Endothelial cell of umbilical vein (primary cell): ENCODE measurements around the gene PEDS1. TPM values are rescaled to one million over a fixed set of nuclear protein-coding genes. Genes with fewer than 3 reads are reported as not detected.

ENCODE experiments used
- BruUV-seq: library from RNA; stranded (reverse); fragments of 400-500 nt; replicated peaks from 2 replicates; lab custom pipeline; 2021; lab: Mats Ljungman, UMichigan
- CTCF ChIA-PET: fragments of 300-600, 350-600 bp; sonication (Branson Sonifier 250); formaldehyde crosslinking; loops from one replicate; lab custom pipeline; 2021; ENCODE audit warnings: antibody characterized with exemption, inconsistent platforms; lab: Charles Lee
- POLR2A ChIA-PET: fragments of 300-600, 350-600 bp; sonication (Branson Sonifier 250); formaldehyde crosslinking; loops from one replicate; lab custom pipeline; 2021; ENCODE audit warnings: antibody characterized with exemption, inconsistent platforms; lab: Charles Lee
- DNase-seq: peaks from one replicate; pipeline ENCODE4 v3.0.0-alpha.2; 2011; ENCODE audit warnings: low read depth, low spot score
- FAIRE-seq: peaks from 2 replicates; lab custom pipeline; 2011; peaks lifted over from hg19 to GRCh38; lab: Jason Lieb, UNC
- H2AFZ ChIP-seq: 2 replicates; pipeline ENCODE4 v1.6.0; 2012; ENCODE audit warnings: low read depth, low read length, control low read depth, inconsistent platforms
- H3K27ac ChIP-seq: 2 replicates; pipeline ENCODE4 v1.5.1; 2011; ENCODE audit warnings: low read depth, mild to moderate bottlenecking, control low read depth, low read length, moderate library complexity; ENCODE audit not compliant: insufficient read depth
- H3K27me3 ChIP-seq, 2 experiments: 2 replicates each; pipeline versions ENCODE4 v1.6.0 to v1.6.1; 2011; ENCODE audit warnings: low read length in 2 of 2, mixed read lengths in 1 of 2; ENCODE audit not compliant: control insufficient read depth in 2 of 2, insufficient read depth in 2 of 2
- H3K36me3 ChIP-seq, 2 experiments: 2 replicates in 1 of 2; 3 replicates in 1 of 2; pipeline ENCODE4 v1.5.1; 2011; ENCODE audit warnings: low read length in 2 of 2, mild to moderate bottlenecking in 1 of 2, moderate library complexity in 1 of 2; ENCODE audit not compliant: control insufficient read depth in 2 of 2, insufficient read depth in 2 of 2; ENCODE audit errors: extremely low read depth in 1 of 2
- H3K4me1 ChIP-seq: 3 replicates; pipeline ENCODE4 v1.5.1; 2011; ENCODE audit warnings: mild to moderate bottlenecking, low read length; ENCODE audit not compliant: control insufficient read depth, insufficient read depth; ENCODE audit errors: extremely low read depth
- H3K4me2 ChIP-seq: 2 replicates; pipeline ENCODE4 v1.6.1; 2011; ENCODE audit warnings: low read length, control low read depth, mixed read lengths; ENCODE audit not compliant: insufficient read depth
- H3K4me3 ChIP-seq, 3 experiments: fragments of 200-600 bp in 1 of 3; sonication (generic), shearing (Covaris generic) in 1 of 3; replicated peaks in 1 of 3; 2 replicates each; pipeline ENCODE4 v1.5.1; 2011 to 2016; ENCODE audit warnings: control low read depth in 3 of 3, low read length in 3 of 3, mild to moderate bottlenecking in 2 of 3, inconsistent platforms in 1 of 3, low read depth in 1 of 3, moderate library complexity in 1 of 3; ENCODE audit not compliant: insufficient read depth in 1 of 3
- H3K79me2 ChIP-seq: 2 replicates; pipeline ENCODE4 v1.6.0; 2012; ENCODE audit warnings: low read length, inconsistent platforms; ENCODE audit not compliant: control insufficient read depth, insufficient read depth
- H3K9ac ChIP-seq: replicated peaks from 2 replicates; pipeline ENCODE3; 2011; ENCODE audit warnings: low read length, control low read depth; ENCODE audit not compliant: insufficient read depth; ENCODE audit errors: extremely low read depth
- H3K9me1 ChIP-seq: replicated peaks from 3 replicates; pipeline ENCODE4 v1.6.0; 2011; ENCODE audit warnings: mild to moderate bottlenecking, low read length; ENCODE audit not compliant: control insufficient read depth, insufficient read depth; ENCODE audit errors: extremely low read depth
- H3K9me3 ChIP-seq: replicated peaks from 2 replicates; pipeline ENCODE4 v1.5.1; 2012; ENCODE audit warnings: low read length, inconsistent platforms; ENCODE audit not compliant: control insufficient read depth, insufficient read depth
- H4K20me1 ChIP-seq: replicated peaks from 2 replicates; pipeline ENCODE3; 2011; ENCODE audit warnings: mild to moderate bottlenecking, low read length; ENCODE audit not compliant: control insufficient read depth, insufficient read depth; ENCODE audit errors: extremely low read depth
- CTCF ChIP-seq, 2 donors: IDR thresholded peaks; 1 replicate in 1 of 2; 2 replicates in 1 of 2; pipeline ENCODE4 v1.5.1; 2011; ENCODE audit warnings: low read length in 2 of 2, mild to moderate bottlenecking in 2 of 2, moderate library complexity in 2 of 2, control low read depth in 1 of 2, inconsistent platforms in 1 of 2, low read depth in 1 of 2; ENCODE audit not compliant: insufficient read depth in 1 of 2; ENCODE audit errors: extremely low read depth in 1 of 2
- EZH2 ChIP-seq: IDR thresholded peaks from 2 replicates; pipeline ENCODE4 v1.6.1; 2012; ENCODE audit warnings: borderline replicate concordance, low read depth, mild to moderate bottlenecking, moderate library complexity, low read length, inconsistent platforms; ENCODE audit not compliant: severe bottlenecking
- FOS ChIP-seq: IDR thresholded peaks from 2 replicates; pipeline ENCODE4 v1.6.1; 2011; ENCODE audit warnings: mild to moderate bottlenecking, low read length, moderate library complexity, borderline replicate concordance; ENCODE audit not compliant: insufficient read depth
- GATA2 ChIP-seq: IDR thresholded peaks from 2 replicates; pipeline ENCODE4 v1.7.0; 2011; ENCODE audit warnings: low read depth, mild to moderate bottlenecking, moderate library complexity, mixed read lengths, low read length; ENCODE audit not compliant: insufficient read length, insufficient read depth
- JUN ChIP-seq: IDR thresholded peaks from 2 replicates; pipeline ENCODE4 v1.6.1; 2011; ENCODE audit warnings: borderline replicate concordance, low read depth; ENCODE audit not compliant: insufficient read length, insufficient read depth
- MAX ChIP-seq: IDR thresholded peaks from 2 replicates; pipeline ENCODE4 v1.6.1; 2011; ENCODE audit not compliant: insufficient read depth, insufficient read length
- MYC ChIP-seq: IDR thresholded peaks from one replicate; pipeline ENCODE4 v1.6.1; 2011; ENCODE audit warnings: mild to moderate bottlenecking, low read depth, low read length
- POLR2A ChIP-seq: IDR thresholded peaks from 2 replicates; pipeline ENCODE4 v1.6.1; 2012; ENCODE audit warnings: low read depth, mild to moderate bottlenecking, control low read depth, low read length
- POLR2AphosphoS5 ChIP-seq: IDR thresholded peaks from 2 replicates; pipeline ENCODE4 v1.6.1; 2012; ENCODE audit warnings: low read depth, mild to moderate bottlenecking, control low read depth, low read length, moderate library complexity; ENCODE audit not compliant: insufficient read depth
- dilution Hi-C: fragments of 300-500 bp; cut with MboI; formaldehyde crosslinking; loops from one replicate; pipeline ENCODE4 v1.15.0; 2019; ENCODE audit warnings: low sequenced_read_pairs; ENCODE audit not compliant: extremely low pct_ligation_motif_present
- intact Hi-C: fragments of 100-400 bp; cut with micrococcal nuclease; formaldehyde crosslinking; loops from one replicate; pipeline ENCODE4 v1.10.0; 2022
- polyA plus RNA-seq, 4 experiments: library from polyadenylated mRNA; depleted of rRNA in 3 of 4; stranded (reverse) in 3 of 4; unstranded in 1 of 4; fragments of >200 nt; gene quantifications; 2 replicates each; pipeline versions ENCODE4 v1.2.1 to v1.2.3, GENCODE V29; 2011 to 2012; ENCODE audit warnings: missing spikeins in 1 of 4
- total RNA-seq: library from RNA; stranded (reverse); gene quantifications from 2 replicates; pipeline ENCODE4 v1.2.3, GENCODE V29; 2021

The PEDS1 gene
- total and polyA plus RNA-seq, 2 donors (not counting 3 experiments of a cell fraction or from before 2014, with no cell fraction given), result 62.7 to 131 TPM

GRCh38 chr20:50111829-50112495 is 41.6 kb downstream of the PEDS1 start:
- peaks cover under 1% of the 10 kb centered on the region for H4K20me1 ChIP-seq
- H3K9ac ChIP-seq, result peak overlapping the region; percentile 94
- POLR2A ChIA-PET, result interaction anchor here (1.0 kb wide), 1 partner anchor 19 kb away, joined by 3 read pairs; no protein-coding TSS in a partner anchor
- H3K27me3 ChIP-seq, result no peaks in the 10 kb centered on the region
- intact Hi-C loops (loop anchor here (2.0 to 5.0 kb wide), 2 partner anchors 27 to 40 kb away; partner anchors contain the start of gene PEDS1), dilution Hi-C loops (no loop called here)
- H3K27ac ChIP-seq, result peak overlapping the region; percentile 84
- H3K79me2 ChIP-seq, result peaks cover 59% of the 10 kb centered on the region
- H3K36me3 ChIP-seq, result no peaks in the 10 kb centered on the region
- peak overlapping the region; percentile 73 to 91 (median 88) for H3K4me3 ChIP-seq
- CTCF ChIA-PET, result interaction anchor here (1.0 to 3.7 kb wide), 9 partner anchors 8 to 133 kb away, joined by 3 to 23 read pairs (median 5); no protein-coding TSS in a partner anchor
- no peak overlapping the region for H2AFZ ChIP-seq
- peaks cover 71% of the 10 kb centered on the region for H3K4me1 ChIP-seq
- no TSS peak for BruUV-seq
- H3K9me1 ChIP-seq, result no peaks in the 10 kb centered on the region
- FAIRE-seq (peak; percentile 40), DNase-seq (no peak)
- peak overlapping the region; percentile 89 for H3K4me2 ChIP-seq
- TF ChIP-seq POLR2AphosphoS5 (no peak), MYC (no peak), EZH2 (no peak), POLR2A (no peak), GATA2 (no peak), MAX (no peak), FOS (no peak), CTCF (IDR thresholded peaks at IDR 0.05; ENCODE audit: extremely low read depth in 1 of 2, insufficient read depth in 1 of 2, low read depth in 1 of 2, low read length in 2 of 2) (no peak), JUN (no peak)
- no peaks in the 10 kb centered on the region for H3K9me3 ChIP-seq
